Activated CD8-positive, alpha-beta memory T cell treated with anti-CD3 and anti-CD28 coated beads, Interleukin-2, amount 50 U/mL, for 4 hours (primary cell): ENCODE results near the gene RPRD1B.
"Not testable (repeated sequence)": the region's sequence is repeated elsewhere in the genome, so short reads cannot be mapped to it uniquely, and the experiment has no call there.

ENCODE experiments used
- DNase-seq: peaks from one replicate; pipeline ENCODE4 v3.0.0-alpha.2; 2020

Gene RPRD1B

GRCh38 chr20:38001981-38002380 is 31.6 kb upstream of the RPRD1B start:
- no peak for DNase-seq

GRCh38 chr20:38002422-38002821 is 31.1 kb upstream of the RPRD1B start:
- no peak for DNase-seq

- DNase-seq, result no peak
Observed at GRCh38 chr20:38004416-38004815, 29.1 kb upstream of the RPRD1B start.

- no peak for DNase-seq
Observed at GRCh38 chr20:38005903-38006302, 27.6 kb upstream of the RPRD1B start.

- DNase-seq, result no peak
Observed at GRCh38 chr20:38007526-38007925, 26.0 kb upstream of the RPRD1B start.

- DNase-seq, result no peak
Observed at GRCh38 chr20:38008233-38008944, 25.2 kb upstream of the RPRD1B start.

GRCh38 chr20:38009416-38009815 is 24.1 kb upstream of the RPRD1B start:
- DNase-seq, result not testable (repeated sequence)

GRCh38 chr20:38011696-38012095 is 21.9 kb upstream of the RPRD1B start:
- DNase-seq, result no peak

GRCh38 chr20:38012332-38012731 is 21.2 kb upstream of the RPRD1B start:
- no peak for DNase-seq

GRCh38 chr20:38013887-38014286 is 19.7 kb upstream of the RPRD1B start:
- no peak for DNase-seq

GRCh38 chr20:38017959-38018358 is 15.6 kb upstream of the RPRD1B start:
- DNase-seq, result no peak

GRCh38 chr20:38018385-38018784 is 15.2 kb upstream of the RPRD1B start:
- DNase-seq, result no peak

- no peak for DNase-seq
Observed at GRCh38 chr20:38021087-38021772, 12.3 kb upstream of the RPRD1B start.

- DNase-seq, result no peak
Observed at GRCh38 chr20:38023181-38024001, 10.2 kb upstream of the RPRD1B start.

GRCh38 chr20:38024496-38024895 is 9.1 kb upstream of the RPRD1B start:
- DNase-seq, result no peak

- no peak for DNase-seq
Observed at GRCh38 chr20:38029453-38029852, 4.1 kb upstream of the RPRD1B start.

- no peak for DNase-seq
Observed at GRCh38 chr20:38031957-38032356, 1.6 kb upstream of the RPRD1B start.

GRCh38 chr20:38032585-38033329 is 789 bp upstream of the RPRD1B start:
- no peak for DNase-seq

- no peak for DNase-seq
Observed at GRCh38 chr20:38034108-38034649, 633 bp downstream of the RPRD1B start.

- DNase-seq, result no peak
Observed at GRCh38 chr20:38034961-38035360, 1.4 kb downstream of the RPRD1B start.

- no peak for DNase-seq
Observed at GRCh38 chr20:38036366-38036765, 2.8 kb downstream of the RPRD1B start.

- no peak for DNase-seq
Observed at GRCh38 chr20:38040276-38040675, 6.7 kb downstream of the RPRD1B start.
